H1 (cell line): ENCODE data around the gene UROD. TPM values are rescaled to one million over a fixed set of nuclear protein-coding genes. Genes with fewer than 3 reads are reported as not detected.

Source experiments
- CTCF ChIA-PET: fragments of 300-600 bp; sonication (Branson Sonifier 250); formaldehyde crosslinking; loops from one replicate; lab custom pipeline; 2021; ENCODE audit not compliant: partially characterized antibody; lab: Charles Lee
- POLR2A ChIA-PET: fragments of 300-600 bp; sonication (Branson Sonifier 250); formaldehyde crosslinking; loops from one replicate; lab custom pipeline; 2021; ENCODE audit warnings: inconsistent platforms; ENCODE audit not compliant: partially characterized antibody; lab: Charles Lee
- DNase-seq, 2 experiments: peaks; one replicate each; pipeline versions ENCODE4 v3.0.0 to v3.0.0-alpha.2; 2010 to 2022; ENCODE audit warnings: low spot score in 2 of 2, low read depth in 1 of 2, mixed read lengths in 1 of 2
- FAIRE-seq: peaks from 2 replicates; lab custom pipeline; 2011; peaks lifted over from hg19 to GRCh38; lab: Jason Lieb, UNC
- H2AFZ ChIP-seq: 2 replicates; pipeline ENCODE4 v1.8.1; 2012; ENCODE audit warnings: low read length, inconsistent platforms
- H2AK5ac ChIP-seq: 2 replicates; pipeline ENCODE4 v1.6.1; 2013; ENCODE audit warnings: low read depth, low read length
- H2BK120ac ChIP-seq: replicated peaks from 2 replicates; pipeline ENCODE3; 2013; ENCODE audit warnings: low read depth, low read length, inconsistent platforms
- H2BK12ac ChIP-seq: 2 replicates; pipeline ENCODE4 v1.6.1; 2013; ENCODE audit warnings: low read depth, low read length
- H2BK15ac ChIP-seq: 2 replicates; pipeline ENCODE4 v1.6.1; 2013; ENCODE audit warnings: low read length
- H2BK20ac ChIP-seq: 2 replicates; pipeline ENCODE4 v1.6.1; 2013; ENCODE audit warnings: low read length
- H2BK5ac ChIP-seq: 2 replicates; pipeline ENCODE4 v1.6.1; 2013; ENCODE audit warnings: low read depth, low read length
- H3K14ac ChIP-seq: 2 replicates; pipeline ENCODE4 v1.6.1; 2013; ENCODE audit warnings: inconsistent platforms; ENCODE audit not compliant: insufficient read length
- H3K18ac ChIP-seq: 2 replicates; pipeline ENCODE4 v1.6.1; 2013; ENCODE audit warnings: low read length; ENCODE audit errors: extremely low read depth
- H3K23ac ChIP-seq: 2 replicates; pipeline ENCODE4 v1.6.1; 2013; ENCODE audit warnings: inconsistent platforms; ENCODE audit not compliant: insufficient read length
- H3K23me2 ChIP-seq: 2 replicates; pipeline ENCODE4 v1.6.1; 2013; ENCODE audit warnings: low read depth, low read length
- H3K27ac ChIP-seq: 2 replicates; pipeline ENCODE4 v1.6.1; 2011; ENCODE audit warnings: low read depth, low read length, inconsistent platforms
- H3K27me3 ChIP-seq, 4 experiments: replicated peaks in 1 of 4; 1 replicate in 1 of 4; 2 replicates in 3 of 4; pipeline versions ENCODE4 v1.6.1 to v1.8.1; 2011 to 2013; ENCODE audit warnings: low read length in 3 of 4, mild to moderate bottlenecking in 3 of 4, inconsistent platforms in 2 of 4, mixed read lengths in 2 of 4, moderate library complexity in 1 of 4; ENCODE audit not compliant: control insufficient read depth in 3 of 4, insufficient read depth in 3 of 4; ENCODE audit errors: extremely low read depth in 1 of 4
- H3K36me3 ChIP-seq, 4 experiments: 2 replicates each; pipeline versions ENCODE4 v1.6.1 to v1.8.1; 2011 to 2013; ENCODE audit warnings: mild to moderate bottlenecking in 4 of 4, low read length in 3 of 4, moderate library complexity in 2 of 4, control low read depth in 1 of 4, inconsistent platforms in 1 of 4; ENCODE audit not compliant: insufficient read depth in 4 of 4, control insufficient read depth in 2 of 4
- H3K4ac ChIP-seq: replicated peaks from 2 replicates; pipeline ENCODE3; 2013; ENCODE audit warnings: low read length, low read depth, mixed read lengths, inconsistent platforms; ENCODE audit not compliant: insufficient read length
- H3K4me1 ChIP-seq, 4 experiments: replicated peaks in 1 of 4; 1 replicate in 1 of 4; 2 replicates in 3 of 4; pipeline versions ENCODE4 v1.6.1 to v1.8.1; 2011 to 2013; ENCODE audit warnings: low read length in 3 of 4, inconsistent platforms in 2 of 4, mixed read lengths in 1 of 4; ENCODE audit not compliant: insufficient read depth in 4 of 4, control insufficient read depth in 3 of 4
- H3K4me2 ChIP-seq, 2 experiments: 2 replicates each; pipeline versions ENCODE4 v1.6.1 to v1.8.1; 2011 to 2013; ENCODE audit warnings: low read depth in 2 of 2, low read length in 2 of 2, control low read depth in 1 of 2, inconsistent platforms in 1 of 2, mild to moderate bottlenecking in 1 of 2; ENCODE audit not compliant: insufficient read depth in 1 of 2
- H3K4me3 ChIP-seq, 4 experiments: fragments of 200-600, 300-600 bp in 1 of 4; sonication (generic), shearing (Covaris generic), sonication (Bioruptor Twin) in 1 of 4; 2 replicates each; pipeline versions ENCODE4 v1.5.1 to v1.8.1; 2011 to 2016; ENCODE audit warnings: low read length in 4 of 4, low read depth in 3 of 4, control low read depth in 2 of 4, inconsistent platforms in 2 of 4, mild to moderate bottlenecking in 2 of 4, mixed read lengths in 1 of 4, moderate library complexity in 1 of 4; ENCODE audit not compliant: insufficient read depth in 2 of 4; ENCODE audit errors: extremely low read depth in 1 of 4
- H3K56ac ChIP-seq: replicated peaks from 2 replicates; pipeline ENCODE3; 2013; ENCODE audit warnings: low read depth, mild to moderate bottlenecking, mixed read lengths, low read length, inconsistent platforms; ENCODE audit not compliant: insufficient read length
- H3K79me1 ChIP-seq: 2 replicates; pipeline ENCODE4 v1.6.1; 2013; ENCODE audit warnings: low read depth, low read length, control low read depth
- H3K79me2 ChIP-seq, 2 experiments: 2 replicates each; pipeline versions ENCODE4 v1.6.1 to v1.8.1; 2012 to 2013; ENCODE audit warnings: low read length in 2 of 2, mild to moderate bottlenecking in 2 of 2, inconsistent platforms in 1 of 2; ENCODE audit not compliant: insufficient read depth in 2 of 2, control insufficient read depth in 1 of 2
- H3K9ac ChIP-seq, 4 experiments: replicated peaks in 1 of 4; 1 replicate in 1 of 4; 2 replicates in 3 of 4; pipeline versions ENCODE4 v1.6.1 to v1.8.1; 2011 to 2013; ENCODE audit warnings: low read depth in 3 of 4, low read length in 3 of 4, control low read depth in 2 of 4, mild to moderate bottlenecking in 2 of 4, moderate library complexity in 2 of 4, inconsistent platforms in 1 of 4; ENCODE audit errors: extremely low read depth in 1 of 4
- H3K9me3 ChIP-seq, 2 experiments: 2 replicates each; pipeline versions ENCODE4 v1.6.1 to v1.8.1; 2012 to 2013; ENCODE audit warnings: mild to moderate bottlenecking in 2 of 2, moderate library complexity in 2 of 2, control low read depth in 1 of 2, inconsistent platforms in 1 of 2, low read depth in 1 of 2, low read length in 1 of 2, mixed read lengths in 1 of 2; ENCODE audit not compliant: insufficient read depth in 2 of 2
- H4K20me1 ChIP-seq, 2 experiments: replicated peaks in 1 of 2; 2 replicates each; pipeline versions ENCODE3 to v1.8.1; 2011 to 2013; ENCODE audit warnings: inconsistent platforms in 2 of 2, low read length in 2 of 2, mild to moderate bottlenecking in 1 of 2; ENCODE audit not compliant: insufficient read depth in 2 of 2, control insufficient read depth in 1 of 2
- H4K5ac ChIP-seq: 2 replicates; pipeline ENCODE4 v1.6.1; 2013; ENCODE audit warnings: low read length, low read depth, mixed read lengths, inconsistent platforms; ENCODE audit not compliant: insufficient read length
- H4K8ac ChIP-seq: 2 replicates; pipeline ENCODE4 v1.8.0; 2013; ENCODE audit warnings: mild to moderate bottlenecking, moderate library complexity, low read length, inconsistent platforms; ENCODE audit not compliant: insufficient read depth; ENCODE audit errors: extremely low read depth
- H4K91ac ChIP-seq: replicated peaks from 2 replicates; pipeline ENCODE3; 2013; ENCODE audit warnings: low read length, mixed read lengths, inconsistent platforms; ENCODE audit not compliant: insufficient read length
- EZH2 ChIP-seq: fragments of 200-600 bp; sonication (generic); IDR thresholded peaks from 2 replicates; pipeline ENCODE4 v1.7.1; 2012; ENCODE audit warnings: low read depth, mild to moderate bottlenecking, moderate library complexity, low read length, inconsistent platforms; ENCODE audit not compliant: severe bottlenecking
- WGBS, 2 experiments: shearing (Covaris generic) in 1 of 2; methylation state at CpG; one replicate each; pipeline versions ENCODE4 v1.1.6 to v1.1.7; 2013 to 2015; ENCODE audit warnings: low lambda C conversion rate in 2 of 2, mixed read lengths in 2 of 2, inconsistent platforms in 1 of 2, low coverage in 1 of 2, missing lambda C conversion rate in 1 of 2; ENCODE audit not compliant: insufficient replicate concordance in 2 of 2, insufficient coverage in 1 of 2, insufficient read length in 1 of 2; ENCODE audit errors: extremely low coverage in 1 of 2, missing lambda C conversion rate in 1 of 2; 5-methylcytosine and 5-hydroxymethylcytosine counted together
- polyA plus RNA-seq, 7 experiments: library from polyadenylated mRNA; depleted of rRNA in 3 of 7; stranded (reverse) in 5 of 7; unstranded in 2 of 7; fragments of >200 nt in 5 of 7; fragments of 200-250 nt in 2 of 7; gene quantifications; 1 replicate in 5 of 7; 2 replicates in 1 of 7; 4 replicates in 1 of 7; pipeline versions ENCODE4 v1.2.1 to v1.2.3, GENCODE V29; 2011 to 2013; ENCODE audit warnings: missing spikeins in 2 of 7, mixed read lengths in 2 of 7
- total RNA-seq: library from RNA; stranded (reverse); fragmentation: NEBNext Ultra II Directional; extraction: Animal tissue kit (Norgen Biotek cat#: 25700); gene quantifications from 2 replicates; pipeline ENCODE4 v1.2.1, GENCODE V29; 2021

UROD gene
- total and polyA plus RNA-seq, 2 of the 8 experiments (the other 6 are each of a cell fraction or from before 2014, with no cell fraction given), result 86.6 to 220 TPM

- peaks cover 3% of the 10 kb centered on the region; the same call in 1 of the 2 replicates for H3K23me2 ChIP-seq
- H3K4me2 ChIP-seq, result no peak overlapping the region
- no peak overlapping the region for H2BK5ac ChIP-seq
- no peak overlapping the region for H4K8ac ChIP-seq
- H3K18ac ChIP-seq, result no peak overlapping the region
- H4K20me1 ChIP-seq, result peaks cover 0 to 2% of the 10 kb centered on the region in 2 experiments
- no peaks in the 10 kb centered on the region for H3K9me3 ChIP-seq
- no peak overlapping the region for H3K14ac ChIP-seq
- H3K4ac ChIP-seq, result no peak overlapping the region
- TF ChIP-seq EZH2, result no peak
- no peak overlapping the region for H2BK12ac ChIP-seq
- 82% methylated on average over 6 of the region's 6 CpGs; no CpG with 5 or more reads in 1 of the 2 experiments for WGBS, 2 experiments
- H2BK15ac ChIP-seq, result no peak overlapping the region
- no peaks in the 10 kb centered on the region for H3K27me3 ChIP-seq
- H3K9ac ChIP-seq, result no peak overlapping the region
- H2AFZ ChIP-seq, result no peak overlapping the region
- no peaks in the 10 kb centered on the region; a peak in 1 of 4 replicates for H3K79me2 ChIP-seq
- H2BK120ac ChIP-seq, result no peak overlapping the region
- no peak overlapping the region for H2BK20ac ChIP-seq
- H3K56ac ChIP-seq, result no peak overlapping the region
- no peaks in the 10 kb centered on the region for H3K79me1 ChIP-seq
- ChIA-PET POLR2A (interaction anchor here (0.6 to 1.4 kb wide), 6 partner anchors 74 to 865 kb away, joined by 3 to 6 read pairs (median 4); no protein-coding TSS in a partner anchor), CTCF (interaction anchor here (0.6 to 15.4 kb wide), 12 partner anchors 13 to 535 kb away, joined by 3 to 424 read pairs (median 4); partner anchors contain the start of gene HPDL)
- peaks cover 0 to under 1% (median 0%) of the 10 kb centered on the region in 4 experiments; a peak in 1 of 7 replicates for H3K4me1 ChIP-seq
- no peak overlapping the region for H3K27ac ChIP-seq
- H2AK5ac ChIP-seq, result no peak overlapping the region
- H4K5ac ChIP-seq, result no peak overlapping the region
- no peak overlapping the region for H3K23ac ChIP-seq
- H3K4me3 ChIP-seq, result no peak overlapping the region
- no peak for FAIRE-seq
- 0 out of 8 replicates have a peak, but pooled peaks cover 0 to 4% (median 2%) of the 10 kb centered on the region in 4 experiments for H3K36me3 ChIP-seq
- DNase-seq, result no peak
- H4K91ac ChIP-seq, result no peak overlapping the region
Observed at GRCh38 chr1:45016767-45017166, 4.7 kb downstream of the UROD start.
